ENCODE results near the gene CMYA5. TPM values are rescaled to one million over a fixed set of nuclear protein-coding genes. Genes with fewer than 3 reads are reported as not detected.

Gene CMYA5
- total RNA-seq, 1 donor from 2014 or later: 0.16 TPM

GRCh38 chr5:79845448-79846197, 156.0 kb downstream of the CMYA5 start:
- Mint-ChIP-seq H3K27me3 (ENCODE audit: unreplicated experiment) (peaks cover 7% of the 10 kb centered on the region), H3K27ac (ENCODE audit: unreplicated experiment) (no peak overlapping the region), H3K36me3 (ENCODE audit: unreplicated experiment) (no peaks in the 10 kb centered on the region), H3K9me3 (ENCODE audit: unreplicated experiment) (no peaks in the 10 kb centered on the region), H3K4me3 (ENCODE audit: unreplicated experiment) (no peak overlapping the region), H3K4me1 (ENCODE audit: unreplicated experiment) (no peaks in the 10 kb centered on the region)
- no peak for TF ChIP-seq CTCF (IDR thresholded peaks at IDR 0.05)
- DNase-seq (ENCODE audit: extremely low spot score, unreplicated experiment): peak; percentile 38

- Mint-ChIP-seq H3K27me3 (ENCODE audit: unreplicated experiment) (peaks cover 8% of the 10 kb centered on the region), H3K27ac (ENCODE audit: unreplicated experiment) (no peak overlapping the region), H3K9me3 (ENCODE audit: unreplicated experiment) (no peaks in the 10 kb centered on the region), H3K4me3 (ENCODE audit: unreplicated experiment) (no peak overlapping the region), H3K4me1 (ENCODE audit: unreplicated experiment) (no peaks in the 10 kb centered on the region), H3K36me3 (ENCODE audit: unreplicated experiment) (no peaks in the 10 kb centered on the region)
- DNase-seq (ENCODE audit: extremely low spot score, unreplicated experiment): peak; percentile 2
- TF ChIP-seq CTCF (IDR thresholded peaks at IDR 0.05): no peak
Measured at GRCh38 chr5:79846198-79846521, 156.5 kb downstream of the CMYA5 start.

GRCh38 chr5:79847561-79847960, 157.9 kb downstream of the CMYA5 start:
- no peak overlapping the region for H3K4me3 Mint-ChIP-seq (ENCODE audit: unreplicated experiment)
- no peaks in the 10 kb centered on the region for H3K4me1 Mint-ChIP-seq (ENCODE audit: unreplicated experiment)
- H3K36me3 Mint-ChIP-seq (ENCODE audit: unreplicated experiment): no peaks in the 10 kb centered on the region
- DNase-seq (ENCODE audit: extremely low spot score, unreplicated experiment): peak; percentile 44
- TF ChIP-seq CTCF (IDR thresholded peaks at IDR 0.05): no peak
- H3K9me3 Mint-ChIP-seq (ENCODE audit: unreplicated experiment): no peaks in the 10 kb centered on the region
- no peak overlapping the region for H3K27ac Mint-ChIP-seq (ENCODE audit: unreplicated experiment)
- peaks cover 11% of the 10 kb centered on the region for H3K27me3 Mint-ChIP-seq (ENCODE audit: unreplicated experiment)

- Mint-ChIP-seq H3K4me1 (ENCODE audit: unreplicated experiment) (no peaks in the 10 kb centered on the region), H3K9me3 (ENCODE audit: unreplicated experiment) (no peaks in the 10 kb centered on the region), H3K27ac (ENCODE audit: unreplicated experiment) (no peak overlapping the region), H3K4me3 (ENCODE audit: unreplicated experiment) (no peak overlapping the region), H3K27me3 (ENCODE audit: unreplicated experiment) (peaks cover 20% of the 10 kb centered on the region), H3K36me3 (ENCODE audit: unreplicated experiment) (no peaks in the 10 kb centered on the region)
- peak; percentile 65 for DNase-seq (ENCODE audit: extremely low spot score, unreplicated experiment)
- no peak for TF ChIP-seq CTCF (IDR thresholded peaks at IDR 0.05)
Measured at GRCh38 chr5:79849061-79849460, 159.4 kb downstream of the CMYA5 start.

Other genes with a start within 250 kb of the CMYA5 start
- 7.2 and 8.5 TPM in 2 replicates for gene HOMER1, start 175.7 kb upstream of the CMYA5 start, total RNA-seq
- gene TENT2, start 77.4 kb upstream of the CMYA5 start, total RNA-seq: 60.6 and 61.8 TPM in 2 replicates